Nephron progenitor cell (in vitro differentiated cells): Measurements from ENCODE around the gene CELF4.

ENCODE experiments used
- DNase-seq: peaks from one replicate; pipeline ENCODE4 v3.0.0; 2021
- H3K27ac Mint-ChIP-seq: 2 replicates; pipeline ENCODE4 v1.8.0; 2021; ENCODE audit warnings: mild to moderate bottlenecking, moderate library complexity, mixed read lengths
- H3K27me3 Mint-ChIP-seq: 2 replicates; pipeline ENCODE4 v1.8.0; 2021; ENCODE audit warnings: mild to moderate bottlenecking, low read depth, mixed read lengths; ENCODE audit not compliant: poor library complexity
- H3K36me3 Mint-ChIP-seq: 2 replicates; pipeline ENCODE4 v1.8.0; 2021; ENCODE audit warnings: low read depth, mixed read lengths
- H3K4me1 Mint-ChIP-seq: 2 replicates; pipeline ENCODE4 v1.8.0; 2021; ENCODE audit warnings: mixed read lengths
- H3K4me3 Mint-ChIP-seq: 2 replicates; pipeline ENCODE4 v1.8.0; 2021; ENCODE audit warnings: mild to moderate bottlenecking, moderate library complexity, mixed read lengths
- H3K9me3 Mint-ChIP-seq: 2 replicates; pipeline ENCODE4 v1.8.0; 2021; ENCODE audit warnings: mild to moderate bottlenecking, moderate library complexity, mixed read lengths
- TF ChIP-seq, protein P1 (sequence below): fragments of 200-600 bp; sonication (generic); IDR thresholded peaks from 2 replicates; pipeline ENCODE4 v1.5.0; 2021; ENCODE audit warnings: antibody characterized with exemption

Gene CELF4

DNA sequence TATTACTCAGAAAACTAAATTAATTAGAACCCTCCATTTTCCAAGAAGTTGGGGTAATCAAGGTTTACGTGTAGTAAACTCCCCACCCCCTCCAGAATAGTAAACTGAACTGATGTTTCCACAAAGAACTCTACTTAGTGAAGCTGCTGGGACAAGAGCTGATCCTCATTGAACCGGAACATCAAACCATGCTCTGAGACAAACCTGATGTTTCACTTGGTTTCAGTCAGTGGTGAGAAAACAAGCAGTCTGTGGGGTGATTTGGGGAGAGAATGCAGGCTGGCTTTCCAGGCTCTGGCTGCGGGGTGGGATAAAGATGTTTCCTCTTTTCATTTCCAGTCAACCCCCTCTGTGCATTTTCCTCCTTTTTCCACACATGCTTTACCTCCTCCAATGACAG lies 38.2 kb downstream of the CELF4 start:
- no peaks in the 10 kb centered on the region for H3K9me3 Mint-ChIP-seq
- no peak overlapping the region for H3K4me3 Mint-ChIP-seq
- peaks cover 59% of the 10 kb centered on the region for H3K4me1 Mint-ChIP-seq
- TF ChIP-seq, protein P1, sequence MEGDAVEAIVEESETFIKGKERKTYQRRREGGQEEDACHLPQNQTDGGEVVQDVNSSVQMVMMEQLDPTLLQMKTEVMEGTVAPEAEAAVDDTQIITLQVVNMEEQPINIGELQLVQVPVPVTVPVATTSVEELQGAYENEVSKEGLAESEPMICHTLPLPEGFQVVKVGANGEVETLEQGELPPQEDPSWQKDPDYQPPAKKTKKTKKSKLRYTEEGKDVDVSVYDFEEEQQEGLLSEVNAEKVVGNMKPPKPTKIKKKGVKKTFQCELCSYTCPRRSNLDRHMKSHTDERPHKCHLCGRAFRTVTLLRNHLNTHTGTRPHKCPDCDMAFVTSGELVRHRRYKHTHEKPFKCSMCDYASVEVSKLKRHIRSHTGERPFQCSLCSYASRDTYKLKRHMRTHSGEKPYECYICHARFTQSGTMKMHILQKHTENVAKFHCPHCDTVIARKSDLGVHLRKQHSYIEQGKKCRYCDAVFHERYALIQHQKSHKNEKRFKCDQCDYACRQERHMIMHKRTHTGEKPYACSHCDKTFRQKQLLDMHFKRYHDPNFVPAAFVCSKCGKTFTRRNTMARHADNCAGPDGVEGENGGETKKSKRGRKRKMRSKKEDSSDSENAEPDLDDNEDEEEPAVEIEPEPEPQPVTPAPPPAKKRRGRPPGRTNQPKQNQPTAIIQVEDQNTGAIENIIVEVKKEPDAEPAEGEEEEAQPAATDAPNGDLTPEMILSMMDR: no peak
- no peak overlapping the region for H3K27ac Mint-ChIP-seq
- H3K27me3 Mint-ChIP-seq: peaks cover 73% of the 10 kb centered on the region
- no peak for DNase-seq
- no peaks in the 10 kb centered on the region for H3K36me3 Mint-ChIP-seq

DNA sequence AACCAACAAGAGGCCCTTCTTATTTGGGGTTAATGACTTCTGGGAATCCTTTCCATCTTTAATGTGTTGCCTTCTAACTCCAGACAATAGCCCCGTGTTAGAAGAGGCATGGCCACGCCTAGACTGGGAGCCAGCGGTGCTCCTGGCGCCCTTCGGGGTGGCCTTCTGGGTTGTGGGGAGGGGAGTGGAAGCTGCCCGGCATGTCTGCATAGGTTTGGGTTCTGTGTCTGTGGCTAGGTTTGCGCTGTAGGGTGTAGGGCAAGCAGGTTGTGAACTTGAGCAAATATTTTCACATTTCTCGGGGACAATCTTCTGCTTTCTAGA lies 40.4 kb downstream of the CELF4 start:
- H3K9me3 Mint-ChIP-seq: no peaks in the 10 kb centered on the region
- peaks cover 75% of the 10 kb centered on the region for H3K4me1 Mint-ChIP-seq
- H3K27me3 Mint-ChIP-seq: peaks cover 60% of the 10 kb centered on the region
- H3K4me3 Mint-ChIP-seq: peak overlapping the region; percentile 83
- H3K27ac Mint-ChIP-seq: peak overlapping the region; percentile 57
- H3K36me3 Mint-ChIP-seq: no peaks in the 10 kb centered on the region
- TF ChIP-seq, protein P1: no peak
- DNase-seq: no peak

DNA sequence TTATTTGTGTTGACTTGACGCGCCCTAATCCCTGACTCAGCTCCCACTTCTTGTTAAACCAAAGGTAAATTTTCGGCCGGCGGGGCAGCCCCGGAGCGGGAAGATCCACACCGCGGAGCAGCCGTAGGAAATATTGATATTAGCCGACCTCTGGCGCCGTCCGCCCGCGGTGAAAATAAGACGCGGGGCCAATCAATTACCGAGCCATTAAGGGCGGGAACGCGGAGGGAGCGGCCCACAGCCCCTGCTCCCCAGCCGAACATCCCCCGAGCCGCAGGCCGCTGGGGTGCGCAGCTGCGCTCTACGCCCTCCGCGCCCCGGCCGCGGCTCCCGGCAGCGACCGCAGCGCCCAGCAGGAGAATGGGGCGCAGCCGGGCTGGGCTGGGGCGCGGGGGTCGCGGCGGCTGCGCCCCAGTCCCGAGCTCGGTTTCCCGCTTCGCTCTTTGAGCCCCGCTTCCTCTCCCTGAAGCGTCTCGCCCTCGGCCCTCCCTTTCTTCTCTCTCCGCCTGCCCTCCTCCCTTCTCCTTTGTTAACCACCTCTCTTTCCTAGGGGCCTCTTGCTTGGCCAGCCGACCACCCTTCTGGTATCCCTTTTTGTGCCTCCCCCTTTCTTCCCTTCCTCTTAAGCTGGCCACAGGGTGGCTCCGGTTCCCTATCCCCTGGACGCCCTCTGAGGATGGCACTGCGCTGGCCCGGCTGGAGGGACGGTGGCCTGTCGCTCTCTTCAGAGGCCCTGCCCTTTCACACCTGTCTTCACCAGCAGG lies 40.9 kb downstream of the CELF4 start:
- TF ChIP-seq, protein P1: no peak
- H3K9me3 Mint-ChIP-seq: no peaks in the 10 kb centered on the region
- DNase-seq: peak; percentile 62
- H3K27ac Mint-ChIP-seq: peak overlapping the region; percentile 57
- H3K36me3 Mint-ChIP-seq: no peaks in the 10 kb centered on the region
- H3K4me3 Mint-ChIP-seq: peak overlapping the region; percentile 83
- H3K4me1 Mint-ChIP-seq: peaks cover 81% of the 10 kb centered on the region
- peaks cover 56% of the 10 kb centered on the region for H3K27me3 Mint-ChIP-seq

DNA sequence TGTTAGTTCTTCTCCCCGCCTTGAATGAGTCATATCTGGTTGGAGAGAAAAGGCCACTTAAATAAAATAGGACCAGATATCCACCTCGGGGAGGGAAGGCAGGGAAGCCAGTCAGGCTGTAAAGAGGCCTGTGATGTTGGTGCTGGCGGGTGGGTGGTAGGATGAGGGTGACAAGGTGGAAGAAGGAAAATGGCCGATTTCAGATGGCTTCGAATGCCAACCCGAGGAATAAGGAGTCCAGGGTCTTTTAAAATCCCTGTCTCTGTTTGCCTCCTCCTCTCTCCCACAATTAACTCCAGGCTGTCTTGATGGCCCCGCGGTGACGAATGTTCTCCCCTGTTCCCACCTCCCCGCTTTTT lies 41.5 kb downstream of the CELF4 start:
- peaks cover 84% of the 10 kb centered on the region for H3K4me1 Mint-ChIP-seq
- H3K27me3 Mint-ChIP-seq: peaks cover 56% of the 10 kb centered on the region
- no peak for DNase-seq
- H3K4me3 Mint-ChIP-seq: peak overlapping the region; percentile 75
- no peak overlapping the region for H3K27ac Mint-ChIP-seq
- H3K36me3 Mint-ChIP-seq: no peaks in the 10 kb centered on the region
- no peaks in the 10 kb centered on the region for H3K9me3 Mint-ChIP-seq
- TF ChIP-seq, protein P1: no peak

DNA sequence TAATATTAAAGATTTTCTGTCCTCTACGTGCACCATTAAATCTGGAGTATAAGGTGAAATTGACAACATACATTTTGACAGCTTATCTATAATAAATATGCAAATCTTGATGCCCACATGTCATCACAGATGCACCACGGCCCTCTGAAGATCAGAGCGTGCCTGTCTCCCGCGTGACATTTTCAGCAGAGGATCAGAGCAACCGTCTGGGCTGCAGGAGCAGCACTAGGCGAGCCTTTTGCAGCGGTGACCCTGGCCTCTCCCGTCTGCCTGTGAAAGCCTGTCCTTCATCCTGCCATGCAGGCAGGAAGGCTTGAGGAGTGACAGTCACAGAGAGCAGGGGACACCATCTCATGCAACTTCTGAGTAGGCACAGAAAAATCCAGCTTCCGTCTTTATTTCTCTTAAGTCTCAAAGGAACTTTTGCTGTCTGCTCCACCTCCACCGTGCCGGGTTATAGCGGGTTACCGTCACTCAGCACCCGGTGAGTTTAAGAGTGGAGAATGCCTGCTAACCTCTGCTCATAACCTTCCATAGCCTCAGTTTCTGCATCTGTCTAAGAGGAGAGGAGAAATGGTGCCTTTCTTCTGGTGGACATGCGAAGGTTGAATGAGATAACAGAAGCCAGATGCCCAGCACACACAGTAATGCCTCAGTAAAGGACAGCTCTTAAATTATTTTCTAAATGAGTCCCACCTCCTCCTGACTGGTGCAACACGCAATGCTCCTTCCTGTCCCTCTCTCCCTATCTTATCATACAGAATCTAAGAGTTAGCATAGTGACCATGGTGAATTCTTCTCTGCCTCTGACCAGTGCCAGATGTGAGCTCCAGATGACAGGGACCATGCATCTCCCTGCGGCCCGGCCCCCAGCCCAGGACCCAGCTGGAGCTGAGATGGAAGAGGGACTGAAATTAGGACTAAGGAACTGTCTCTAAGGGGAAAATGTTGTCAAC lies 43.8 kb downstream of the CELF4 start:
- Mint-ChIP-seq H3K4me3 (no peak overlapping the region), H3K27me3 (peaks cover 47% of the 10 kb centered on the region), H3K9me3 (no peaks in the 10 kb centered on the region), H3K36me3 (no peaks in the 10 kb centered on the region), H3K27ac (no peak overlapping the region), H3K4me1 (peaks cover 77% of the 10 kb centered on the region)
- no peak for DNase-seq
- TF ChIP-seq, protein P1: no peak
